Smooth muscle cell (in vitro differentiated cells): ENCODE data around the gene COL4A2. TPM values are rescaled to one million over a fixed set of nuclear protein-coding genes. Genes with fewer than 3 reads are reported as not detected.

ENCODE experiments used
- DNase-seq: peaks from one replicate; lab custom pipeline; 2025; ENCODE audit not compliant: unreplicated experiment; lab: John Stamatoyannopoulos, UW
- H2AFZ ChIP-seq: fragments of 200-600 bp; sonication (generic); 2 replicates; pipeline ENCODE4 v1.6.0; 2016; ENCODE audit warnings: antibody characterized with exemption, low read depth, mild to moderate bottlenecking
- H3F3A ChIP-seq: fragments of 200-600 bp; sonication (generic); 2 replicates; pipeline ENCODE4 v1.6.0; 2017; ENCODE audit warnings: antibody characterized with exemption, low read depth
- H3K27ac ChIP-seq: fragments of 200-600 bp; sonication (generic); 2 replicates; pipeline ENCODE4 v1.5.1; 2016; ENCODE audit warnings: low read depth, mild to moderate bottlenecking
- H3K27me3 ChIP-seq: fragments of 200-600 bp; sonication (generic); 2 replicates; pipeline ENCODE4 v1.6.1; 2016; ENCODE audit warnings: low read depth, mild to moderate bottlenecking
- H3K36me3 ChIP-seq: fragments of 200-600 bp; sonication (generic); 2 replicates; pipeline ENCODE4 v1.5.1; 2016; ENCODE audit warnings: low read depth
- H3K4me1 ChIP-seq: fragments of 200-600 bp; sonication (generic); 2 replicates; pipeline ENCODE4 v1.5.1; 2016; ENCODE audit warnings: low read depth
- H3K4me2 ChIP-seq: fragments of 200-600 bp; sonication (generic); 2 replicates; pipeline ENCODE4 v1.6.0; 2016; ENCODE audit warnings: mild to moderate bottlenecking
- H3K4me3 ChIP-seq: fragments of 200-600 bp; sonication (generic); 2 replicates; pipeline ENCODE4 v1.5.1; 2016; ENCODE audit warnings: mild to moderate bottlenecking
- H3K79me2 ChIP-seq: fragments of 200-600 bp; sonication (generic); 2 replicates; pipeline ENCODE4 v1.6.0; 2016; ENCODE audit warnings: low read depth, mild to moderate bottlenecking
- H3K9ac ChIP-seq: fragments of 200-600 bp; sonication (generic); 2 replicates; pipeline ENCODE4 v1.6.0; 2016; ENCODE audit warnings: low read depth
- H3K9me3 ChIP-seq: fragments of 200-600 bp; sonication (generic); replicated peaks from 2 replicates; pipeline ENCODE4 v1.5.1; 2016; ENCODE audit warnings: low read depth
- H4K20me1 ChIP-seq: fragments of 200-600 bp; sonication (generic); 2 replicates; pipeline ENCODE4 v1.6.0; 2016; ENCODE audit warnings: low read depth
- WGBS: methylation state at CpG from one replicate; pipeline ENCODE4 v1.1.7; 2016; ENCODE audit warnings: low lambda C conversion rate; 5-methylcytosine and 5-hydroxymethylcytosine counted together
- polyA plus RNA-seq: library from polyadenylated mRNA; unstranded; fragments of >200 nt; fragmentation: Nextera tagmentation; extraction: Ambion mirVana; gene quantifications from 2 replicates; pipeline ENCODE4 v1.2.1, GENCODE V29; 2016
- total RNA-seq: library from RNA; depleted of rRNA; stranded (reverse); fragments of >200 nt; gene quantifications from 2 replicates; pipeline ENCODE4 v1.2.3, GENCODE V29; 2014
- TF ChIP-seq, protein P1 (sequence below): fragments of 200-600 bp; sonication (generic); IDR thresholded peaks from 2 replicates; pipeline ENCODE4 v1.5.1; 2017; ENCODE audit warnings: borderline replicate concordance, mild to moderate bottlenecking, antibody characterized with exemption; ENCODE audit not compliant: insufficient read depth, poor library complexity, severe bottlenecking

Gene COL4A2
- total and polyA plus RNA-seq, 2 experiments from 2014 or later: 1,456 to 2,786 TPM

- no peak overlapping the region for H3K9ac ChIP-seq
- no peak overlapping the region for H2AFZ ChIP-seq
- peak overlapping the region; percentile 77 for H3K4me2 ChIP-seq
- peaks cover 82% of the 10 kb centered on the region for H3F3A ChIP-seq
- H3K4me1 ChIP-seq: peaks cover 25% of the 10 kb centered on the region
- DNase-seq: no peak
- no peak overlapping the region for H3K4me3 ChIP-seq
- H3K27me3 ChIP-seq: no peaks in the 10 kb centered on the region
- peaks cover 95% of the 10 kb centered on the region for H4K20me1 ChIP-seq
- peaks cover 96% of the 10 kb centered on the region for H3K79me2 ChIP-seq
- WGBS: 81% methylated on average over 13 of the region's 13 CpGs
- peak overlapping the region; percentile 96 for H3K27ac ChIP-seq
- peaks cover 4% of the 10 kb centered on the region for H3K36me3 ChIP-seq
- no peaks in the 10 kb centered on the region for H3K9me3 ChIP-seq
- TF ChIP-seq, protein P1, sequence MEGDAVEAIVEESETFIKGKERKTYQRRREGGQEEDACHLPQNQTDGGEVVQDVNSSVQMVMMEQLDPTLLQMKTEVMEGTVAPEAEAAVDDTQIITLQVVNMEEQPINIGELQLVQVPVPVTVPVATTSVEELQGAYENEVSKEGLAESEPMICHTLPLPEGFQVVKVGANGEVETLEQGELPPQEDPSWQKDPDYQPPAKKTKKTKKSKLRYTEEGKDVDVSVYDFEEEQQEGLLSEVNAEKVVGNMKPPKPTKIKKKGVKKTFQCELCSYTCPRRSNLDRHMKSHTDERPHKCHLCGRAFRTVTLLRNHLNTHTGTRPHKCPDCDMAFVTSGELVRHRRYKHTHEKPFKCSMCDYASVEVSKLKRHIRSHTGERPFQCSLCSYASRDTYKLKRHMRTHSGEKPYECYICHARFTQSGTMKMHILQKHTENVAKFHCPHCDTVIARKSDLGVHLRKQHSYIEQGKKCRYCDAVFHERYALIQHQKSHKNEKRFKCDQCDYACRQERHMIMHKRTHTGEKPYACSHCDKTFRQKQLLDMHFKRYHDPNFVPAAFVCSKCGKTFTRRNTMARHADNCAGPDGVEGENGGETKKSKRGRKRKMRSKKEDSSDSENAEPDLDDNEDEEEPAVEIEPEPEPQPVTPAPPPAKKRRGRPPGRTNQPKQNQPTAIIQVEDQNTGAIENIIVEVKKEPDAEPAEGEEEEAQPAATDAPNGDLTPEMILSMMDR: no peak
These were observed 10.6 kb downstream of the COL4A2 start for GRCh38 chr13:110317496-110318195.

GRCh38 chr13:110318920-110319319 lies 11.8 kb downstream of the COL4A2 start:
- WGBS: 76% methylated on average over 7 of the region's 7 CpGs
- Histone ChIP-seq H3F3A (peaks cover 82% of the 10 kb centered on the region), H3K27ac (peak overlapping the region; percentile 96), H3K79me2 (peaks cover 99% of the 10 kb centered on the region), H4K20me1 (peaks cover 99% of the 10 kb centered on the region), H3K9me3 (no peaks in the 10 kb centered on the region), H3K4me1 (peaks cover 26% of the 10 kb centered on the region), H3K27me3 (no peaks in the 10 kb centered on the region), H3K4me2 (peak overlapping the region; percentile 77), H3K36me3 (peaks cover 4% of the 10 kb centered on the region), H3K9ac (no peak overlapping the region), H3K4me3 (no peak overlapping the region), H2AFZ (no peak overlapping the region)
- DNase-seq: no peak
- TF ChIP-seq, protein P1: no peak

GRCh38 chr13:110319397-110319773 lies 12.3 kb downstream of the COL4A2 start:
- H3K27ac ChIP-seq: peak overlapping the region; percentile 96
- H3K9ac ChIP-seq: no peak overlapping the region
- no peaks in the 10 kb centered on the region for H3K9me3 ChIP-seq
- H3K4me3 ChIP-seq: no peak overlapping the region
- no peak for DNase-seq
- TF ChIP-seq, protein P1: no peak
- H4K20me1 ChIP-seq: peaks cover 99% of the 10 kb centered on the region
- no peaks in the 10 kb centered on the region for H3K27me3 ChIP-seq
- H3K79me2 ChIP-seq: peaks cover 99% of the 10 kb centered on the region
- peaks cover 4% of the 10 kb centered on the region for H3K36me3 ChIP-seq
- H2AFZ ChIP-seq: no peak overlapping the region
- peaks cover 26% of the 10 kb centered on the region for H3K4me1 ChIP-seq
- peaks cover 82% of the 10 kb centered on the region for H3F3A ChIP-seq
- WGBS: 29% methylated on average over 4 of the region's 4 CpGs
- peak overlapping the region; percentile 77 for H3K4me2 ChIP-seq
